GM21576 (cell line): ENCODE measurements around the gene DBH.
"Not testable (repeated sequence)": the region's sequence is repeated elsewhere in the genome, so short reads cannot be mapped to it uniquely, and the experiment has no call there.

Experiments used
- ATAC-seq: cut with Tn5 transposase; IDR thresholded peaks from one replicate; pipeline ENCODE4 v1.9.1; 2021; ENCODE audit warnings: mild to moderate bottlenecking, moderate library complexity; ENCODE audit not compliant: unreplicated experiment

The DBH gene

GRCh38 chr9:133664173-133665050 is 28.2 kb downstream of the DBH start:
- ATAC-seq = no peak

GRCh38 chr9:133665096-133665495 is 28.9 kb downstream of the DBH start:
- ATAC-seq = no peak

- no peak for ATAC-seq
Observed at GRCh38 chr9:133665535-133665934, 29.4 kb downstream of the DBH start.

DNA sequence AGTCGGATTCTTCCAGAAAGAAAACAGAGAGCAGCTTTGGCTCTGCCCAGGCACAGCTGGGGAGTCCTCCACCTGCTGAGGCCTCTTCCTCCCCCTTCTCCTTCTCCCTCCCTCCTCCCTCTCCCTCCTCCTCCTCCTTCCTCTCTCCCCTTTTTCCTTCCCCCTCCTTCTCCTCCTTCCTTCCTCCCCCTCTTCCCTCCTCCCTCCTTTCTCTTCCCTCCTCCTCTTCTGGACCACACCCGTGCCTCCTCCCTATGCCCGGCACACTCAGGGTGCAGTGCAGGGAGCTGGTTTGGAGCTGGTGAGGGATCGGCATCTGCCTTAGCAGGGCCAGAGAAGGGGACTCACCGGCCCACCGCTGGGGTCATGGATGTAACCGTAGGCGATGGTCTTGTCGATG is 30.2 kb downstream of the DBH start:
- ATAC-seq = no peak

DNA sequence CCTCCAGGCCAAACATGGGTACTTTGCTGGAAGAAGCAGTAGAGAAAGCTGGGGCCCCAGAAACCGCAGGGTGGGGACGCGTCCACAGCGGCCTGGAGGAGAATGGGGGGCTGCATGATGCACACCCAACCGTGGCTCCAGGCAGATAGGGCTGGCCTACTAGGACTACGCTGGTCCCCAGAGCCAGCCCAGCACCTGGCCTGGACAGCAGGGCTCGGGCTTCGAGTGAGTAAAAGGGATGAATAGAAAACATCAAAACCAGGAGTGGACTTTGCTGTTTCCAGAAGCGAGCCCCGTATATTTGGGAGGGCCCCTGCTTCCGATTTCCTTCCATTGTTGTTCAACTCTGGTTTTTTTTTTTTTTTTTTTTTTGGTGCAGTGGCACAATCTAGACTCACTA is 30.7 kb downstream of the DBH start:
- no peak for ATAC-seq

GRCh38 chr9:133667759-133668450 is 31.7 kb downstream of the DBH start:
- no peak for ATAC-seq

DNA sequence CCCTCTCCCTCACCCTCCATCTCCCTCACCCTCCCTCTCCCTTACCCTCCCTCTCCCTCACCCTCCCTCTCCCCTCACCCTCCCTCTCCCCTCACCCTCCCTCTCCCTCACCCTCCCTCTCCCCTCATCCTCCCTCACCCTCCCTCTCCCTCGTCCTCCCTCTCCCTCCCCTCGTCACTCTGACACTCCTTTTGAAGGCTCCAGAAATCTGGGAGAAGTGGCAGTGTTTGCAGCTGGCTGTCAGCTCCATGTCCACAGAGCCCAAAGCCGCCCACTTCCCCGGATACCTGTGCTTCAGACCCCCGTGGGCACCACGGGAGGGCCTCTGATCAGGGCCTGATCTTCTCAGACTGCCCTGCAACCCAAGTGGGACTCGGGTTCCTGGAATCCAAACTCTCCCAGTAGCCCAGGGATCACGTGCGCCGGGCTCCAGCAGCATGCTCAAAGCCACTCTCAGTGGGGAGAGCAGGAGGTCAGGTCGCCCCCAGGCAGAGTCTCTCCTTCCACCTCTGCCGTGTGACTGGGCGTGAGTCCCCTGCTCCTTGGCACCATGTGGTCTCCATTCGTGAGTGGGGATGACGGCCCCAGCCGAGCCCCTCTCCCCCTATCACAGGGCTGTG is 33.1 kb downstream of the DBH start:
- ATAC-seq = no peak

- no peak for ATAC-seq
Observed at GRCh38 chr9:133670466-133670865, 34.3 kb downstream of the DBH start.

GRCh38 chr9:133671371-133671770 is 35.2 kb downstream of the DBH start:
- ATAC-seq = no peak

- ATAC-seq = no peak
Observed at GRCh38 chr9:133672503-133673257, 36.5 kb downstream of the DBH start.

- no peak for ATAC-seq
Observed at GRCh38 chr9:133673258-133673655, 37.1 kb downstream of the DBH start.

- no peak for ATAC-seq
Observed at GRCh38 chr9:133674091-133674490, 37.9 kb downstream of the DBH start.

GRCh38 chr9:133675796-133676195 is 39.6 kb downstream of the DBH start:
- ATAC-seq = not testable (repeated sequence)

- no peak for ATAC-seq
Observed at GRCh38 chr9:133676450-133676849, 40.3 kb downstream of the DBH start.

GRCh38 chr9:133677126-133678010 is 41.2 kb downstream of the DBH start:
- no peak for ATAC-seq

- no peak for ATAC-seq
Observed at GRCh38 chr9:133679056-133679455, 42.9 kb downstream of the DBH start.

- ATAC-seq = no peak
Observed at GRCh38 chr9:133679466-133680061, 43.4 kb downstream of the DBH start.

DNA sequence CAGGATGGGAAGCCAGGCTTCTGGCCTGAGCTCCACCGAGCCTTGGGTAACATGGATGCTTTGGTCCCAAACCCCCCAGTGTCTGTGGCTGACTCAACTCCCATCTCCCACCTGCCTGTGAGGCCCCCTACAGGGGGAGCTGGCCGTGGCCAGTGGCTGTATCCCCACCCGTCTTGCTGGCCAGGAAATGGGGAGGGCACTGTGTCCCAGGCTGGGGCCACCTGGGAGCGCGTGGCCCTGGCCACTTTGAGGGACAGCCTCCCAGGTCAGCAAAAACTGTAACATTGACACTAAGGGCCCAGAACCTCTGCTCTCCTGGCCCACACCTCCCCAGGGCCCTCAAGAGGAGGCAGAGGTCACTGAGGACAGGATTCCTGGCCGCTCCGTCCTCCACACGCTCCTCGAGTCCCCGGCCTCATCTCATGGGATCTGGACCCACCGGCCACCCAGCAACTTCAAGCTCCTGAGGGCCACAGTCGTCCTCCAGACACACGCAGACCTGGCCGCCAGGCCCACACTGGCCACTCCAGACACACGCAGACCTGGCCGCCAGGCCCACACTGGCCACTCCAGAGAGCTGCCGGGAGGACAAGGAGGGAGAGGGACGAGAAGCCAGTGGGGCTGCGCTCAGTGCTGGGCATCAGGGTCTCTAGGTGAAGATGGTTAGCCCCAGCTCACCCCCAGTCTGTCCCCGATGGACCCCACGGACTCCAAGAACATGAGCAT is 44.2 kb downstream of the DBH start:
- no peak for ATAC-seq
